HL-60 (cell line): ENCODE data around the gene HES4.

Source experiments
- CTCF ChIP-seq: IDR thresholded peaks from one replicate; pipeline ENCODE4 v1.5.1; 2011; ENCODE audit warnings: low read length, control low read depth, inconsistent platforms; ENCODE audit not compliant: insufficient read depth
- GABPA ChIP-seq: IDR thresholded peaks from 2 replicates; pipeline ENCODE4 v1.6.1; 2012; ENCODE audit warnings: low read depth
- POLR2AphosphoS5 ChIP-seq: IDR thresholded peaks from 2 replicates; pipeline ENCODE4 v1.6.1; 2012; ENCODE audit warnings: low read depth
- REST ChIP-seq: IDR thresholded peaks from 2 replicates; pipeline ENCODE4 v1.6.1; 2012; ENCODE audit warnings: low read depth; ENCODE audit not compliant: insufficient replicate concordance

- TF ChIP-seq CTCF: no peak
- TF ChIP-seq REST: no peak
- no peak for TF ChIP-seq POLR2AphosphoS5
- TF ChIP-seq GABPA: no peak
Measured at GRCh38 chr1:998995-999724, 737 bp downstream of the HES4 start.
